DND-41 (cell line): ENCODE data around the gene KCNK3.

Source experiments
- ATAC-seq: fragments of 200-7000 bp; cut with Tn5 transposase; 3 replicates; pipeline ENCODE4 v1.9.1; 2021; ENCODE audit warnings: low read depth; ENCODE audit not compliant: insufficient read depth
- DNase-seq: peaks from one replicate; pipeline ENCODE4 v3.0.0-alpha.2; 2020
- H2AFZ ChIP-seq: 2 replicates; pipeline ENCODE4 v1.6.0; 2012; ENCODE audit warnings: low read depth, low read length
- H3K27ac ChIP-seq: 2 replicates; pipeline ENCODE4 v1.5.1; 2012; ENCODE audit warnings: low read length, inconsistent platforms
- H3K27me3 ChIP-seq: fragments of 200-600 bp; sonication (generic); 2 replicates; pipeline ENCODE4 v1.6.0; 2012; ENCODE audit warnings: low read length, mild to moderate bottlenecking, inconsistent platforms; ENCODE audit not compliant: insufficient read depth, poor library complexity
- H3K36me3 ChIP-seq: 2 replicates; pipeline ENCODE4 v1.5.1; 2012; ENCODE audit warnings: low read length, inconsistent platforms; ENCODE audit not compliant: insufficient read depth
- H3K4me1 ChIP-seq: 2 replicates; pipeline ENCODE4 v1.5.1; 2012; ENCODE audit warnings: mild to moderate bottlenecking, low read length; ENCODE audit not compliant: insufficient read depth
- H3K4me2 ChIP-seq: 2 replicates; pipeline ENCODE4 v1.6.0; 2012; ENCODE audit warnings: mild to moderate bottlenecking, moderate library complexity, low read length, inconsistent platforms; ENCODE audit not compliant: insufficient read depth
- H3K4me3 ChIP-seq, 2 experiments: fragments of 200-600 bp in 1 of 2; shearing (Covaris generic) in 1 of 2; 2 replicates each; pipeline ENCODE4 v1.5.1; 2012 to 2016; ENCODE audit warnings: inconsistent platforms in 2 of 2, low read length in 2 of 2, mild to moderate bottlenecking in 2 of 2, low read depth in 1 of 2, moderate library complexity in 1 of 2
- H3K79me2 ChIP-seq: 2 replicates; pipeline ENCODE4 v1.6.0; 2012; ENCODE audit warnings: low read length, inconsistent platforms; ENCODE audit not compliant: insufficient read depth
- H3K9ac ChIP-seq: 2 replicates; pipeline ENCODE4 v1.6.0; 2012; ENCODE audit warnings: low read depth, mild to moderate bottlenecking, inconsistent platforms, low read length, moderate library complexity
- H3K9me3 ChIP-seq: 2 replicates; pipeline ENCODE4 v1.5.1; 2012; ENCODE audit warnings: low read length, moderate library complexity, mild to moderate bottlenecking, inconsistent platforms; ENCODE audit not compliant: insufficient read depth, severe bottlenecking
- H4K20me1 ChIP-seq: 2 replicates; pipeline ENCODE4 v1.6.0; 2012; ENCODE audit warnings: low read length; ENCODE audit not compliant: insufficient read depth
- CTCF ChIP-seq: IDR thresholded peaks from 2 replicates; pipeline ENCODE4 v1.5.1; 2012; ENCODE audit warnings: borderline replicate concordance, low read length, moderate library complexity, mild to moderate bottlenecking; ENCODE audit not compliant: poor library complexity, severe bottlenecking; ENCODE audit errors: extremely low read depth
- EZH2 ChIP-seq: IDR thresholded peaks from 3 replicates; pipeline ENCODE4 v1.6.1; 2012; ENCODE audit warnings: borderline replicate concordance, low read depth, mild to moderate bottlenecking, moderate library complexity, low read length, inconsistent platforms; ENCODE audit not compliant: severe bottlenecking

Gene KCNK3

GRCh38 chr2:26731714-26732113 lies 39.2 kb downstream of the KCNK3 start:
- TF ChIP-seq EZH2: no peak
- no peak for DNase-seq
- no peak for ATAC-seq
- H4K20me1 ChIP-seq: no peaks in the 10 kb centered on the region; the same call in 1 of the 2 replicates
- no peaks in the 10 kb centered on the region for H3K4me1 ChIP-seq
- H3K27ac ChIP-seq: no peak overlapping the region
- no peaks in the 10 kb centered on the region for H3K36me3 ChIP-seq
- H3K79me2 ChIP-seq: no peaks in the 10 kb centered on the region
- H3K9ac ChIP-seq: no peak overlapping the region
- H3K9me3 ChIP-seq: no peaks in the 10 kb centered on the region
- no peak overlapping the region for H3K4me2 ChIP-seq
- H3K4me3 ChIP-seq: no peak overlapping the region
- no peak overlapping the region for H2AFZ ChIP-seq
- peaks cover 7% of the 10 kb centered on the region for H3K27me3 ChIP-seq

- Histone ChIP-seq H2AFZ (no peak overlapping the region), H3K9ac (no peak overlapping the region), H4K20me1 (no peaks in the 10 kb centered on the region; the same call in 1 of the 2 replicates), H3K79me2 (no peaks in the 10 kb centered on the region), H3K27ac (no peak overlapping the region), H3K4me2 (no peak overlapping the region), H3K4me3 (no peak overlapping the region), H3K4me1 (no peaks in the 10 kb centered on the region), H3K36me3 (no peaks in the 10 kb centered on the region), H3K9me3 (no peaks in the 10 kb centered on the region), H3K27me3 (peaks cover 7% of the 10 kb centered on the region)
- no peak for TF ChIP-seq EZH2
- TF ChIP-seq CTCF: no peak
- DNase-seq (no peak), ATAC-seq (no peak)
Measured at GRCh38 chr2:26732446-26732845, 39.9 kb downstream of the KCNK3 start.

- no peaks in the 10 kb centered on the region for H3K79me2 ChIP-seq
- H4K20me1 ChIP-seq: no peaks in the 10 kb centered on the region; the same call in 1 of the 2 replicates
- H3K4me3 ChIP-seq: no peak overlapping the region
- H3K4me2 ChIP-seq: no peak overlapping the region
- DNase-seq: no peak
- H3K27ac ChIP-seq: no peak overlapping the region
- H3K4me1 ChIP-seq: no peaks in the 10 kb centered on the region
- H3K9me3 ChIP-seq: no peaks in the 10 kb centered on the region
- H3K27me3 ChIP-seq: peaks cover 7% of the 10 kb centered on the region
- H3K9ac ChIP-seq: no peak overlapping the region
- TF ChIP-seq CTCF: no peak
- no peak for TF ChIP-seq EZH2
- H2AFZ ChIP-seq: no peak overlapping the region
- no peaks in the 10 kb centered on the region for H3K36me3 ChIP-seq
- ATAC-seq: no peak
Measured at GRCh38 chr2:26733413-26733812, 40.9 kb downstream of the KCNK3 start.

- Histone ChIP-seq H3K4me1 (no peaks in the 10 kb centered on the region), H3K27ac (no peak overlapping the region), H3K79me2 (no peaks in the 10 kb centered on the region), H4K20me1 (no peaks in the 10 kb centered on the region), H3K9ac (no peak overlapping the region), H3K27me3 (peaks cover 7% of the 10 kb centered on the region), H3K9me3 (no peaks in the 10 kb centered on the region), H3K4me2 (no peak overlapping the region), H3K4me3 (no peak overlapping the region), H3K36me3 (no peaks in the 10 kb centered on the region), H2AFZ (no peak overlapping the region)
- DNase-seq: no peak
- ATAC-seq: no peak; the same call in 2 of the 3 replicates
- no peak for TF ChIP-seq CTCF
Measured at GRCh38 chr2:26735097-26735496, 42.6 kb downstream of the KCNK3 start.
